C4-2B (cell line): ENCODE measurements around the gene TNFSF8.

Experiments
- ZFX ChIP-seq: fragments of 450-650 bp; IDR thresholded peaks from 2 replicates; pipeline ENCODE4 v1.6.1; 2017
- TF ChIP-seq, protein P1 (sequence below): fragments of 450-650 bp; conservative IDR thresholded peaks from 2 replicates; pipeline ENCODE4 v1.5.1; 2017; ENCODE audit warnings: mild to moderate bottlenecking

DNA sequence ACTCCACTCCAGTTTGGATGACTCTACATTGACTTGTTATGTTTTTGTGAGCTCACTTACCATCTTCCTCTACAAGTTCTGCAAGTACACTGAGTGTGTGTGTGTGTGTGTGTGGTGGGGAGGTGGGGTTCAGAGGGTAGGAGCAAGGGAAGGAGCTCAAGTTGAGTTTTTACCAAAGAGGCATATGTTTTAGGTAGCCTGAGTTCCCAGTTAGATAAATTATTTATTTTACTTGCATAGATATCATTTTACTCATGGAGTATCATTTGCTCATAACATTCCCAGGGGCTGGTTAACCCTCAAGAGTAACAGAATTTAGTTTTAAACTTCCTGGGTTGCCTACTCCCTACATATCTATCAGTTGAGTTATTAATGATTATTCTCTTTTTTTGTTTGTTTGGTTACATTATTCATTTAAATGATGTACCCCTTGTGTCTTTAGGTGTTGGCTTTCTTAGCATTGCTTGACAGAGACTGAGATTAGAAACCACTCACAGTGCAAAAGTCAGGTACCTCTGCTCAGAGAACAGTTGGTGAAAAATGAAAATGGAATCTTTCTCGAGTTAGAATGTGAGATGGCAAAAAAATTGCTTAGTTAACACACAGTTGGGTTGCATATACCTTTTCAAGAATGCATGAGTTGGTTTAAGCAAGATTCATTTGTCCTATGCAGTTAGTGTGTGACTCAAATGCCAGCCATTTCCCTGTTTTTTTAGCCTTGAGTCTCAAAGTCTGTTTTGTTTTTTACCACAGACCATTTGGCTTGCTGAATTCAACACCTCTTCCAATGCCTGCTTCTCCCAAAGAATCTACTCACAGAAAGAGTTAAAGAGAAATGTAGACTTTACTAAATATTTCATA is 29.2 kb downstream of the TNFSF8 start:
- TF ChIP-seq, protein P1, sequence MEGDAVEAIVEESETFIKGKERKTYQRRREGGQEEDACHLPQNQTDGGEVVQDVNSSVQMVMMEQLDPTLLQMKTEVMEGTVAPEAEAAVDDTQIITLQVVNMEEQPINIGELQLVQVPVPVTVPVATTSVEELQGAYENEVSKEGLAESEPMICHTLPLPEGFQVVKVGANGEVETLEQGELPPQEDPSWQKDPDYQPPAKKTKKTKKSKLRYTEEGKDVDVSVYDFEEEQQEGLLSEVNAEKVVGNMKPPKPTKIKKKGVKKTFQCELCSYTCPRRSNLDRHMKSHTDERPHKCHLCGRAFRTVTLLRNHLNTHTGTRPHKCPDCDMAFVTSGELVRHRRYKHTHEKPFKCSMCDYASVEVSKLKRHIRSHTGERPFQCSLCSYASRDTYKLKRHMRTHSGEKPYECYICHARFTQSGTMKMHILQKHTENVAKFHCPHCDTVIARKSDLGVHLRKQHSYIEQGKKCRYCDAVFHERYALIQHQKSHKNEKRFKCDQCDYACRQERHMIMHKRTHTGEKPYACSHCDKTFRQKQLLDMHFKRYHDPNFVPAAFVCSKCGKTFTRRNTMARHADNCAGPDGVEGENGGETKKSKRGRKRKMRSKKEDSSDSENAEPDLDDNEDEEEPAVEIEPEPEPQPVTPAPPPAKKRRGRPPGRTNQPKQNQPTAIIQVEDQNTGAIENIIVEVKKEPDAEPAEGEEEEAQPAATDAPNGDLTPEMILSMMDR = no peak
- no peak for TF ChIP-seq ZFX
